Activated CD4-positive, alpha-beta T cell treated with anti-CD3 and anti-CD28 coated beads for 24 hours (primary cell): ENCODE measurements around the gene FAM135A.

Experiments
- DNase-seq, 2 donors: peaks; one replicate each; pipeline ENCODE4 v3.0.0-alpha.2; 2020; ENCODE audit warnings: low read depth in 2 of 2

FAM135A gene

DNA sequence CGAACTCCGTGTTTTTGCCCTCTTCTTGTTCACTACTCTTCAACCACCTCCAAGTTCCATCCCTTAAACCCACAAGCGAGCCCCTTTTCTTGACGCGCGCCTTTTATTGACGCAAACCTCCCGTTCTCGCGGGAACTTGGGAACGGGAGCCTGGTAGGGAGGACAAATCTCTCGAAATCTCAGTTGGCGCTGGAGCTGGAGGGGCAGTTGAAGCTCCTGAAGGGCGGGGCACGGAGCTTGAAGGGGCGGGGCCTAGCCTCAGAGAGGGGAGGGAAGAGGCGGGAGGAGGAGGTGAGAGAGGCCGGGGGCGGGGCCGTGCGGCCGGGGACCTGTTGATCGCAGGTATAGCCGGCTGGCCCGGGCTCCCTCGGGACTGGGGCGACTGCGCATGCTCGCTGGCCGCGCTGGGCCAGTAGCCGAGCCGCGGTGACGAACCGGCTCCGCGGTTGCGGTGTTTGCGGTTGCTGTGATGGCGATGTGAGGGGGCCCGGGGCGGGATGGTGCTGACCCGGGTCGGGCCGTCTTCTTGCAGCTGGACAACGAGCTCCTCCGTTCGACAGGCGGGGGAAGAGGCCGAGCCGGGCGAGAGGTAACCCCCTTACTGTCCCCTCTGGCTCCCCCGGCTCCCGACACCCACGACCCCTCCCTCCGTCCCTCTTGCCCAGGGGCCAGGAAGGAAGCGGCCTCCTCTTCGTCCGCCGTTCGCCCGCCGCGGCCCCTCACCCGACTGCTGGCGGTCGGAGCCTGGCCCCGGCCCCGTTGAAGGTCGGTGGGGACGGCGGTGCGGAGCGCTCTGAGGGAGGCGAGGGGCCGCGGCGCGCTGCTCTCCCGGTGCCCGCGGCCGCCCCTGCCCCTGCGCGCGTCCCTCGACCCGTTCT lies at the start of gene FAM135A:
TSS of gene FAM135A (plus strand) at position 395 of the 878 bp plus-strand sequence. CDS start 14,835 bp downstream, outside the sequence.
- DNase-seq, result peak; percentile 92 to 93

DNA sequence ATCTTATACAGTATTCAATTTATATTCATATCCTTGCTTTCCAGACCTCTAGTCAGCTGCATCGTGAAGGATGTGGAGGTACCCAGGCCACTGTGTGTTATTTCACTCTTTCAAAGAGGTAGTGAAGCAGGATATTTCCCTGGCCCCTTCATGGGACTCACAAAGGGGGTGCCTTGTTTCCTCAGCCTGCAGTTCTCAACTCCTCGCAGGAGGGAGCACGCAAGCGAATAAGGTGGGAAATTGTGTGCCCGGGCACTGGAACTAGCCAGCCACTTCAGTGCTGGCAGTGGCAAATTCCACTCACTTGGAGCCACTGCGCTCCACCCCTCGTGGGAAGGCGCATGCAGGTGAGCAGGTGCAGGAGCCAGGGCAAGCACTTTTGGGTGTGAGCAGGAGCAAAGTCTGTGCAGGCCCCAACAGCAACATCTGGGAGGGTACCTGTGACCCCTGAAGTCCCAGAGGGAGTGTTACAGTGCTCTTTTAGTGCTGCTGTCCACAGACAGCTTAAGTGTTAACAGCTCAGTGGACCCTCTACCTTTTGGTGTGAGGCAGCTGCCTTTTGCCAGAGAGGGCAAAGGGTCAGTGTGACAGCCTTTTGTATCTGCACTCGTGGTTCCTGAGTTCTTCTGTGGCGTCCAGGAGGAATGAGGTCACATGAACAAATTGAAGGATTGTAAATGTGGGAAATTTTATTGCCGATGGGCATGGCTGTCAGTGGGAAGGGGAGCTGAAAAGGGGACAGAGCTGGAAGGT lies 49.4 kb upstream of the FAM135A start:
- no peak for DNase-seq

DNA sequence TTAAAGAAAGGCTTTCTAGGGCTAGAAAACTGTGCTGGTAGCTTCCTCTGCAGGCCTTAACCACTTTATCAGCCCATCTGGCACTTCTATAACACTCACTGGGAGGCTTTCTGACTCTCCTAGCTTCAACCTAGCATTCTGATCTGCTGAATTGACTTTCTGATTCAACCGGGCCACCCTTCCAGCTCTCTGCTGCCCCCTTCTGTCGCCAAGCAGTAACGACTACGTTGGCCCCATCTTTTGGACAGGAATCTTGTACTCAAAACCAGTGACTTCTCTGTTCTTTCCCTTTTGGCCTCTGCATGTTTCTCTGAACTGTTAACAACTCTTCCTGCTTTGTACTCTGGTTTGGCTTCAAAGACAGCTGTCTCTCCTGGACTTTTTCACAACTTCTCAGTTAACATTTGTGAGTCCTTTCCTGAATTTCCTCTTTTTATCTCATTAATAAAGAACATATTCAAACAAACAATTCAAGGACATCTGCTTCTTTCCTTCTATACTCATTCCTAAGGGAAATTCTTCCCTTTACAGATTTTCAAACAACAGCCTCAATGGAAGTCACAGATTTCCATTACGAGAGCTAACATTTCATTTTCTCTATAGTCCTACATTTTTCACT lies 43.9 kb upstream of the FAM135A start:
- peak; percentile 49 to 51 for DNase-seq

GRCh38 chr6:70370496-70370895 lies 42.8 kb upstream of the FAM135A start:
- no peak for DNase-seq

DNA sequence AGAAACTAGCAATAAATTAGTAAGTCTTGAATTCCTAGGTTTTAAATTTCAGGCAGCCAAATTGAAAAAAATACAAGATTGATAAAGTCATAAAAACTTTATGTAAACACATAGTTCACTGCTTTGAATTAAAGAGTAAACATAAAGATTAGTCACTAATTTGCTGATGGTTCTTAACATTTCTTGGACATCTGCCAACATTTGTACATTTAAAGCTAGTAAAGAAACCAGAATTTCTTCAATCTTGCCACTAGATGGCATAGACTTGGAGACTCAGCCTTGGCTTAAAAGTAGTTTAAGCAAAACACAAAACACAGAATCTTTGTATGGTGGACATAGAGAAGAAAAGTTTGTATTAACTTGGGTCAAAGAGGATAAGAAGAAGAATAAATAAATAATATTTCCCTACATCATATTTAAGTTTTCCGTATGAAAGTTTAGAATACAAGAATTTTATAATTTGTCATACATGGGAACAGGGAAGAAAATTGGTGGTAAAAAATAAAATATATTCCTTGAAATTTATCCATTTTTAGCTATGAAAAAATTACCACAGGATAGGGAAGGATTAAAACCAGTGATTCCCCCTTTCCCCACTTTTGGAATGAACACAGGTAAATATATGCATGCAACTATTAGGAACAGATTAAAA lies 41.7 kb upstream of the FAM135A start:
- DNase-seq, result no peak

- no peak for DNase-seq
Measured at GRCh38 chr6:70375166-70375565, 38.1 kb upstream of the FAM135A start.

DNA sequence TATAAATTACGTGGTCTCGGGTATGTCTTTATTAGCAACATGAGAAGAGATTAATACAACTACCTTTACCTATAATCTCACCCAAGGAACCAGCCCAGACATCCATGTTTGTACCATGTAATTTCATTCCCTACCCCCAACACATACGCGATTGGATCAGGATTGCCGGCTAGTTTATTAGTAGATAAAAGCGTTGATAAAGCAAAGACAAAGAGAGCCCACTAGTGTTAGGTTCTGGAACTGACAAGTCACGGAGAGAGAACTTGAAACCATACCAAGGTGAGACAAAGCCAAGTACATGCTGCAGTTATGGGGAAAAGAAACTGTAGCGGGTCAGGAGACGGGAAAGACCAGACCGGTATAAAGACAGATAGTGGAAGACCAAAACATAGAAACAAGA lies 37.4 kb upstream of the FAM135A start:
- no peak for DNase-seq

- no peak for DNase-seq
Measured at GRCh38 chr6:70376628-70377027, 36.7 kb upstream of the FAM135A start.

DNA sequence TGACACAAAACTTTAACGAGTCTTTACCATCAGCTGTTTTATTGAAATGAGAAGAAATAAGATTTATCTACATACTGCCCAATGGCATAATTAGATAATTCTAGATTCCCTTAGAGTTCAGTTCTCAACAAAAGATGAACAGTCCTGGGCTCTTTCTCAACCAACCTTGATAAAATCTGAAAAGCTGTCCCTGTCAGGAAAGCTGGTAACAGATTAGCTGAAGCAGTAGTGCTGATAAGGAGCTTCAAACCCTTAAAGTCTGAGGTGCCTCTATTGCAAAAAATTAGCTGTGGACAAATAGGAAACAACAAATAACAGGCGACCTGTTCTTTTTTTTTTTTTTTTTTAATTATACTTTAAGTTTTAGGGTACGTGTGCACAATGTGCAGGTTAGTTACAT lies 35.9 kb upstream of the FAM135A start:
- DNase-seq, result no peak

- DNase-seq, result no peak
Measured at GRCh38 chr6:70379473-70380013, 33.8 kb upstream of the FAM135A start.

DNA sequence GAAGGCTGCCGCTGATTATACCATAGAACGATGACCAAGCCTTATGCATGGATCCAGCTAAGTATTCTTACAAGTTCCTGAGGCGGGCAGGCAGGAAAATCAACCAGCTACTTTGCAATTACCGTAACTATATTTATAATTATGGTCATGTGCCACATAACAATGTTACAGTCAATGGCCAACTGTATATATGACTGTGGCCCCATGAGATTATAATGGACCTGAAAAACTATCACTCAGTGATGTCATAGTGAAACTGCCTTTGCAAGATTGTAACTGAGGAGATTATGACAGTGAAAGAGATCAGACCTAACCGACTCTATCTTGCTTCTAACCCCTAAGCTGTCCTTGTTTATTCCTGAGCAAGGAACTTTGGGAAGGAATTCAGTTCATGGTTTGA lies 33.1 kb upstream of the FAM135A start:
- DNase-seq, result no peak

DNA sequence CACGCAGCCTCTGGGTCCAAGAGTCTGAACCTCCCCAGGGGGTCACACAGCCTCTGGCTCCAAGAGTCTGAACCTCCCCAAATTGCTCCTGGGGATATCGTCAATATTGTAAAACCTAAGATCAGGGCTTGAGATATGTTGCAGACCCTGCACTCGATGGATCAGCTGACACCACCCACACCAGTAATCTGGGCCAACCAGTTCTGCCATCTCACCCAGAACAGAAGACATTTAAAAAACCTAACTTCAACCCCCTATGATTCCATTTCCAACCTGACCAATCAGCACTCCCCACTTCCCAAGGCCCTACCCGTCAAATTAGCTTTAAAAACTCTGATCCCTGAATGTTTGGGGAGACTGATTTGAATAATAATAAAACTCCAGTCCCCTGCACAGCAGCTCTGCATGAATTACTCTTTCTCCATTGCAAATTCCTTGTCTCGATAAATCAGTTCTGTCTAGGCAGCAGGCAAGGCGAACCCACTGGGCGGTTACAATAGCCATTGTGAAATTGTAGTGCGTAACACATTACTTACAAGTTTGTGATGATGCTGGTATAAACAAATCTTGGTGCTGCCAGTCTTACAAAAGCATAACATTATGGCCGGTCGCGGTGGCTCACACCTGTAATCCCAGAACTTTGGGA lies 32.4 kb upstream of the FAM135A start:
- no peak for DNase-seq

DNA sequence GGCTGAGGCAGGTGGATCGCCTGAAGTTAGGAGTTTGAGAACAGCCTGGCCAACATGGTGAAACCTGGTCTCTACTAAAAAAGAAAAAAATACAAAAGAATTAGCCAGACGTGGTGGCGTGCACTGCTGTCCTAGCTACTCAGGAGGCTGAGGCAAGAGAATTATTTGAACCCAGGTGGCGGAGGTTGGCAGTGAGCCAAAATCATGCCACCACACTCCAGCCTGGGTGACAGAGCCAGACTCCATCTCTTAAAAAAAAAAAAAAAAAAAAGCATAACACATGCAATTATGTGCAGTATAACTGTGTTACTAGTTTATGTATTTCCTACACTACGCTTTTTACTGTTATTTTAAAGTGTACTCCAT lies 31.9 kb upstream of the FAM135A start:
- no peak for DNase-seq

DNA sequence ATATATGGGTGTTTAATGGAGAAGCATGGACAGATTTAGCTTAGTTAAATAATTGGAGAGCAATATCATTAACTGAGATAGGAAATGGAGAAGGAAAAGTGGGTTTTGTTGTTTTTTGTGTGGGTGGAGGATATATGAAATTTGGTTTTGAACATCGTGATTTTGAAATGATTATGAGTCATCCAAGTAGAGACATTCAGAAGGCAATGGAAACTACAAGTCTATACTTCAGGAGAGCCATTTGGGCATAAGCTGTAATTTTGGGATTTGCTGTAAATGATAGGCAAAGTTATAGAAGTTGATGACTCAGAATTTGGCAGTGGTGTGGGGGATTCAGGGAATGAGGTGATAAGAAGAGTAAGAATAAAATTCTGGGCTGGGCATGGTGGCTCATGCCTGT lies 27.4 kb upstream of the FAM135A start:
- no peak for DNase-seq

GRCh38 chr6:70388814-70389213 lies 24.5 kb upstream of the FAM135A start:
- DNase-seq, result no peak

GRCh38 chr6:70389261-70389660 lies 24.0 kb upstream of the FAM135A start:
- DNase-seq, result no peak

GRCh38 chr6:70390067-70390466 lies 23.2 kb upstream of the FAM135A start:
- DNase-seq, result no peak

DNA sequence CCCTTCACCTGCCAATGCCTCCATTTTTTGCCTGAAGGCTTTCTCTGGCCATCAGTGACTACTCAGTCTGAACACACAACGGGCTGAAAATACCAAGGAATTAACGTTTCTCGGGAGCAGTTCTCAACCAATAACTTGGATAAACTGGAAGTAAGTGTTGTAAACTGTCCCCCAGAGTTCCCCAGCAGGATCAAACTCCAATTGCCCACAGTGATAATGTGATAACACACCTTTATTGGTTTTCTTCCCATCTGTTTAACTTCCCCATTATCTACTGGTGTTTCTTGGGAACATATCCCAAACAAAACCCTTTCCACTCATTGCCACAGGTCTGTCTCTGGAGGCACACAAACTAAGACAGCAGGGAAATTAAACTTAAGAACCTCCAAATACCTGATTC lies 21.8 kb upstream of the FAM135A start:
- DNase-seq, result no peak

DNA sequence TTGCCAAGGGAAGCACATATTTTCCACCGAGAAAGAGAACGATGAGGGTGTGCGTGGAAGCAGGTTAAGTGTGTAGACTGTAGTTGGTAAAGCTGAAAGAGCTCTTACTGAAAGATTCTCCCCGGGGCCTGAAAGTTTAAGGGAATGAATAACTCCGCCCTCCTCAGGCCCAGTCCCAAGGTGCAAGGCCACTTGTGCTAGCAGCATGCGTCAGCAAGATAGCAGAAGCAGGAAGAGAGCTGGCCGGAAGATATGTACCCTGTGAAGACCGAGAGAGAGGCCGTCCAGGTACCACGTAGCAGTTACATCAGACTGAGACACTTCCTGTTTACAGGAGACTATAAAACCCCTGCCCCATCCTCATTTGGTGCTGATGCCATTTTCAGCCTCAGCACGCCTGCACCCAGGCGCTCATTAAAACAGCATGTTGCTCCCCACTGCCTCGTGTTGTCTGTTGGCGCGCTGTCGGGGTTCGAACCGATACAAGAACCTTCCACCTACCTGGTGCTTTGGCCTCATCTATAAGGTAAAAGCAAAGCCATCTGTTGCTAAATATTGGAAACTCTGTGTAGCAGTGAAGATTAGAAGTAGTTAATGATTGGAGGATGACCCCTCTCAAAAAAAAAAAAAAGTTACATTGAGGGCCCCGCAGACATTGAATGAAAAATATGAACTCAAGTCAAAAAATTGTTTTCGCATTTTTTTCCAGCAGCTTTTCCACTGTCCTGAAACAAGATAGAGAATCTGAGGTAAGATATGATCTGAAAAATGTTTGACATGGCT lies 18.6 kb upstream of the FAM135A start:
- DNase-seq, result no peak

GRCh38 chr6:70395301-70395672 lies 18.0 kb upstream of the FAM135A start:
- DNase-seq, result no peak

DNA sequence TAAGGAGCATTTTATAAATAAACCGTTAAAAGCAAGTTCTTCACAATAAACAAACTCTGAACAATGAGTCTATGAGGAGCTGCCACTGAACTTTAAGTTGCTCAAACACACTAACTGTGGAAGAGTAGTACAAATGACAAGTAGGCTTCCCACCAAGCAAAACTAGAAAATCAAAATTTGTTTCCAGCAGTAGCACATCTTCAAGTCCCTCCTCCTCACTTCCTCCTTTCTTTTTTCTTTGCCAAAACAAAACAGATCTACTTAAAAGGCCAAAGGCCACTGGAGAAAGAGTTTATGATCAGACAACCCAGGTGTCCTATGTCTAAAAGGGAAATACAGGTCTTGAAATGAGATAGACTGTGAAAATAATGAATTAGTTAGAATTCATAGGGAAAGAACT lies 17.1 kb upstream of the FAM135A start:
- no peak for DNase-seq
